Prostate gland (tissue), 1 donor: Measurements from ENCODE around the gene EIF5.

Source experiments
- POLR2A ChIP-seq: fragments of 450-650 bp; IDR thresholded peaks from one replicate; pipeline ENCODE4 v1.6.1; 2016; ENCODE audit warnings: antibody characterized with exemption, mild to moderate bottlenecking
- POLR2AphosphoS5 ChIP-seq: sonication (generic); formaldehyde crosslinking; IDR thresholded peaks from one replicate; pipeline ENCODE4 v1.6.1; 2017; ENCODE audit warnings: antibody characterized with exemption

GRCh38 chr14:103296007-103296406, 38.0 kb upstream of the EIF5 start:
- TF ChIP-seq POLR2A (no peak), POLR2AphosphoS5 (no peak)
